ENCODE data around the gene SNTB2.

The SNTB2 gene

GRCh38 chr16:69349536-69349935 lies 162.6 kb downstream of the SNTB2 start:
- DNase-seq, result no peak

GRCh38 chr16:69350536-69351133 lies 163.7 kb downstream of the SNTB2 start:
- DNase-seq, result no peak

GRCh38 chr16:69351309-69352027 lies 164.5 kb downstream of the SNTB2 start, which contains the start of gene TMED6:
TSS of gene TMED6 (minus strand) at chr16:69351786. CDS start at chr16:69351753, 33 bp downstream.
- DNase-seq, result no peak

Measured in CD4-positive, alpha-beta T cell treated with Interferon gamma for 1 hour (primary cell).